AG04449 (cell line): ENCODE data around the gene WDR46.
A peak's percentile ranks its signal among the peaks of the same experiment; 100 is the strongest.

Experiments
- CTCF ChIA-PET: fragments of 350-600 bp; formaldehyde crosslinking; extraction: SDS; loops from one replicate; lab custom pipeline; 2021; ENCODE audit warnings: antibody characterized with exemption; lab: Yijun Ruan, JAX
- POLR2A ChIA-PET: fragments of 400-600, 350-600 bp; formaldehyde crosslinking; extraction: SDS; loops from one replicate; lab custom pipeline; 2020; ENCODE audit warnings: antibody characterized with exemption, inconsistent platforms; lab: Yijun Ruan, JAX
- DNase-seq: peaks from one replicate; pipeline ENCODE4 v3.0.0-alpha.2; 2010; ENCODE audit warnings: low read depth, low spot score
- H3K4me3 ChIP-seq: 2 replicates; pipeline ENCODE4 v1.5.1; 2011; ENCODE audit warnings: low read depth, mild to moderate bottlenecking, control low read depth, low read length
- TF ChIP-seq, protein P1 (sequence below): IDR thresholded peaks from one replicate; pipeline ENCODE4 v1.5.1; 2011; ENCODE audit warnings: mild to moderate bottlenecking, moderate library complexity, low read length, control low read depth, inconsistent platforms; ENCODE audit not compliant: insufficient read depth; ENCODE audit errors: missing control alignments

Gene WDR46

DNA sequence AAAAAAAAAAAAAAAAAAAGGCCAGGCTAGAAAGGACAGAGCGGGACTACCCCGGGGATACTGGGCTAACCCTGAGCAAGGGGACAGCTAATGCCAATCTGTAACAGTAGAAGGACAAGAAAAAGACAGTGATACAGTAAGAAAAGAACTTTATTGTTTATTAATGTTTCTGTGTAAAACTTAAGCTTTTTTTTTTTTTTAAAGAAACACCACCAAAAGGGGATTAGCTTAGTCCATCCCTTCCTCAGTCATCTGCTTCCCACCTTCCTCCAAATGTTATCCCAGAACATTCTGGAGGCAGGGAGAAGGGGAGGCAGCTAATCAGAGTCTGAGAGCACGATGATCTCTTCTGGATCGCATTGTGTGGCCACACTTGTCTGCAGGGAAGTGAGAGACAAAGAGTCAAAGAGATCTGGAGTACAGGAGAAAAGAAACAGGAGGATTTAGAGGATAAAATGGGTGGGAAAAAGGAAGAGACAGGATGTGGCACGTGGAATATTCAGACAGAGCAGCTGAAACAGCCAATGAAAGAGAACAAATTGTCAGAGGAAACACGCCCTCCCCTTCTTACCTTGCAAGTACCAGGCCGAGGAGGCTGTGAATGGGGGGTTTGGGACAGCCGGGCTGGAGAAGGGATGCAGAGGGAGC is 29.5 kb upstream of the WDR46 start:
- DNase-seq: no peak
- POLR2A ChIA-PET: interaction anchor here (0.7 to 2.1 kb wide), 8 partner anchors 11 to 347 kb away, joined by 3 to 11 read pairs (median 4); partner anchors contain the start of genes PFDN6, RGL2 and WDR46
- TF ChIP-seq, protein P1, sequence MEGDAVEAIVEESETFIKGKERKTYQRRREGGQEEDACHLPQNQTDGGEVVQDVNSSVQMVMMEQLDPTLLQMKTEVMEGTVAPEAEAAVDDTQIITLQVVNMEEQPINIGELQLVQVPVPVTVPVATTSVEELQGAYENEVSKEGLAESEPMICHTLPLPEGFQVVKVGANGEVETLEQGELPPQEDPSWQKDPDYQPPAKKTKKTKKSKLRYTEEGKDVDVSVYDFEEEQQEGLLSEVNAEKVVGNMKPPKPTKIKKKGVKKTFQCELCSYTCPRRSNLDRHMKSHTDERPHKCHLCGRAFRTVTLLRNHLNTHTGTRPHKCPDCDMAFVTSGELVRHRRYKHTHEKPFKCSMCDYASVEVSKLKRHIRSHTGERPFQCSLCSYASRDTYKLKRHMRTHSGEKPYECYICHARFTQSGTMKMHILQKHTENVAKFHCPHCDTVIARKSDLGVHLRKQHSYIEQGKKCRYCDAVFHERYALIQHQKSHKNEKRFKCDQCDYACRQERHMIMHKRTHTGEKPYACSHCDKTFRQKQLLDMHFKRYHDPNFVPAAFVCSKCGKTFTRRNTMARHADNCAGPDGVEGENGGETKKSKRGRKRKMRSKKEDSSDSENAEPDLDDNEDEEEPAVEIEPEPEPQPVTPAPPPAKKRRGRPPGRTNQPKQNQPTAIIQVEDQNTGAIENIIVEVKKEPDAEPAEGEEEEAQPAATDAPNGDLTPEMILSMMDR: no peak
- H3K4me3 ChIP-seq: peak overlapping the region; percentile 67
- CTCF ChIA-PET: interaction anchor here (0.7 to 4.0 kb wide), 7 partner anchors 17 to 107 kb away, joined by 3 to 14 read pairs (median 6); no protein-coding TSS in a partner anchor

DNA sequence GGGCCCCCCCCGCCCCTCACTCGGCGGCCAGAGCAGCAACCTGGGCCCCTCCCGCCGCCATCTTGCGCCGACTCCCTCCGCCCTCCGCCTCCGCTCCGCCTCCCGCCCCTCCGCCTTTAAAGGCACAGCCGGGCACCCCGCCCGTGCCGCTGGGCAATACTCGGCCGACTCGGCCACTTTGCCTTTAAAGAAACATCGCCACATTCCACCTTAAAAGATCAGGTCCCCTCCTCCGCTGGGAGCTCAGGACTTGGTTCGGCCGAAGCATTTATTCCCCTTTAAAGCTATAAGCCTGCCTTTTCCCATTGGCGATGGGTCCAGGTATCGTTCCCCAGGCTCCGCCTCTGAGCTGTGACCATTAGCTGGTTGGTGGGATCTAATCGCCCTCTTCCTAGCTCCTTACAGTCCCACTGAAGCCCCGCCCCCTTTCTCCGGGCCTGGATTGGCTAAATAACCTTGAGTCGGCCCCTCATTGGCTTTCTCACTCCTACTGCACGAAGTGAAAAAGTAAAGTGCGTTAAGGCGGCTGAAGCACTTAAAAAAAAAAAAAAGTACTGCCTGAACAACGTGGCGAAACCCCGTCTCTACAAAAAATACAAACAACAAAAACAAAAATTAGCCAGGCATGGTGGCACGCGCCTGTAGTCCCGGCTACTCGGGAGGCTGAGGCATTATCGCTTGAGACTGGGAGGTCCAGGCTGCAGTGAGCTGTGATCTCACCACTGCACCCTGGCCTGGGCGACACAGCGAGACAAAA is 28.8 kb upstream of the WDR46 start, which contains the start of gene ZBTB22:
TSS of gene ZBTB22 (minus strand) at position 76 of the 757 bp plus-strand sequence. CDS start 828 bp downstream, outside the sequence.
- ChIA-PET POLR2A (interaction anchor here (0.6 to 2.1 kb wide), 11 partner anchors 10 to 346 kb away, joined by 3 to 11 read pairs (median 3); partner anchors contain the start of genes B3GALT4, ITPR3, PFDN6 and RGL2), CTCF (interaction anchor here (1.1 to 4.0 kb wide), 5 partner anchors 18 to 108 kb away, joined by 3 to 14 read pairs (median 6); no protein-coding TSS in a partner anchor)
- peak within 1 kb of the TSS; percentile 67 for H3K4me3 ChIP-seq
- TF ChIP-seq, protein P1: no peak
- peak; percentile 95 for DNase-seq

DNA sequence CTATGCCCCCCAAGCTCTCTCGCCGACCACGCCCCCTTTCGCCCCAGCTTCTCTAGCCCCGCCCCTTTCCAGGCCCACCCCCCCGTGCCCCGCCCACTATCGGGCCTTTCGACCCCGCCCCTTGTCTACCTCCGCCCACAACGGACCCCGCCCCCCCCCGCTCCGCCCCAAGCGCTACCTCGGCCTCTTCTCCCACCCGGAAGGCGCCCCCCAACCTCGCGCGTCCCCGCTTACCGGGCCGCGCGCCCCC is 28.3 kb upstream of the WDR46 start:
- POLR2A ChIA-PET: interaction anchor here (0.7 to 2.1 kb wide), 7 partner anchors 9 to 346 kb away, joined by 3 to 11 read pairs (median 5); partner anchors contain the start of genes B3GALT4, ITPR3 and RGL2

DNA sequence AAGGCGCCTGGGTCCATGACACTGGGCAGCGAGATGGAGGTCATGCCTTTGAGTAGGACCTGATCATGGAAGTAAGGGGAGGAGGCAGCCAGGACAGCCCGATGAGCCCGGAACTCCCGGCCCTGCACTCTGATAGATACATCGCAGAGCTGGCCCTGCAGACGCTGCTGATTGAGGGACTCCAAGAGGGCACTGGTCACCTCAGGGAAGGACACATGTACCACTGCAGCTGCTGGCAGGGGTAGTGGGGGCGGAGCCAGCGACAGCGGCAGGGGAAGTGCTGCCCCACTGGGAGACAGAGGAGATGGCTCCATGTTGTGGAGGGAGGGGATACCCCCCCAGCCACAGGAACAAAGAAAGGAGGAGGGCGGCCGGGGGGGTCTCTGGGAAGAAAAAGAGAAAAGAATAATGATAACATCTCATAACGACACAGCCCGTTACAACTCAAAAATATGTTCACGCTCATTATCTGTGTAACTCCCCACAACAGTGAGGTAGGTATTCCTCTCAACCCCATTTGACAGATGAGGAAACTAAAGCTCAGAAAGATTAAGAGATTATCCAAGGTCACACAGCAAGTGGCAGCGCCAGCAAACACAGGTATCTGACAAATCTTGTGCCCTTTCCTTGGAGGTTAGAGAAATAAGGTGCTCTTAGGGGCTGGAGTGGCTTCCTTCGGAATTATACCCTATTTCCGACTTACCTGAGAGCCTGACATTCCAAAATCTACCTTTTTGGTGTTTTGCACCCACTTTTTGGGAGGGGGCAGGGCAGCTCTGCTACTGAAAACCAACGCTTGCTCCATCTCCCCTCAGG is 27.8 kb upstream of the WDR46 start:
- ChIA-PET CTCF (interaction anchor here (0.8 to 4.0 kb wide), 4 partner anchors 17 to 74 kb away, joined by 3 to 14 read pairs (median 4); partner anchors contain the start of gene RGL2), POLR2A (interaction anchor here (0.7 to 2.1 kb wide), 4 partner anchors 9 to 304 kb away, joined by 3 to 11 read pairs (median 4); partner anchors contain the start of genes ITPR3 and RGL2)
- TF ChIP-seq, protein P1: no peak
- no peak for DNase-seq
- H3K4me3 ChIP-seq: peak overlapping the region; percentile 67

More for the DNA sequence above, 28.3 kb upstream of the WDR46 start:
- no peak for DNase-seq
- H3K4me3 ChIP-seq: peak overlapping the region; percentile 67
- TF ChIP-seq, protein P1: no peak
- CTCF ChIA-PET: interaction anchor here (0.9 to 4.0 kb wide), 3 partner anchors 18 to 73 kb away, joined by 3 to 14 read pairs (median 6); partner anchors contain the start of gene RGL2

DNA sequence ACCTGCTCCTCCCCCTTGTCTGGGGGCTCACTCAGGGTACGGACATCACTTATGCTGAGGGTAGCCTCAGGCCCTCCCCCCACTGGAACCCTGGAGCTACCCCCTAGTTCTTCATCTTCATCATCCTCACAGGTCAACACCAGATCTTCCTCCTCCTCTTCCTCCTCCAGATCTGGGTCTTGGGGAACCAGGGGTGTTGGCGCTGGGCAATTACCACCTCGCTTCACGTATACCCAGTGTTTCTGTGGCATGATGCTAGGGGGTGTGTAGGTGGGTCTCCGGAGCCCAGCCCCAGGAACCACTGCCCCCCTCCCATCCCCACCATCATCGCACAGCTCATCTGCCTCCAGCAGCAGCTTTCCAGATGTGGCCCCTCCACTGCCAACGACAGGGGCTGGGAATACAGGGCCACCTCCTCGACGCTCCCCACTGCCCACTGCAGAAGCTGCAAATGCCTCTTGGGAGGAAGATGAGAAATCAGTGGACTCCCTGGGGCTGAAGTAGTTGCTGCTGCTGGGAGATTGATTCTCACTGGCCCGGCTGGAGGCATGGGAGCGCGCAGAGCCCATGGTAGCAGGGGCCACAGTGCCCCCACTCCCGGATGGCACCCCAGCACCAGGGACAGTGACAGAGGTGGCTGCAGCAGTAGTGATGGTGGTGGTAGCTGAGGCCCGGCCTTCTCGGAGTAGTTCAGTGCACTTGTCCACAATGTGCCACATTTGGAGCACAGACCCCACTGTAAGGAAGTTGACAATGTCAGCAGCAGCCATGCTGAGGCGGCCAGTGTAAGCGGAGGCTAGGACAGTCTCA is 27.0 kb upstream of the WDR46 start:
- TF ChIP-seq, protein P1: no peak
- ChIA-PET CTCF (interaction anchor here (0.8 to 4.0 kb wide), 2 partner anchors 16 to 75 kb away, joined by 3 to 14 read pairs; no protein-coding TSS in a partner anchor), POLR2A (no interaction called here)
- no peak overlapping the region for H3K4me3 ChIP-seq
- no peak for DNase-seq
